GM19099 (cell line): ENCODE measurements around the gene NFIA.

Source experiments
- POLR2A ChIP-seq: IDR thresholded peaks from 3 replicates; pipeline ENCODE4 v1.6.1; 2011; ENCODE audit warnings: low read depth; ENCODE audit not compliant: insufficient read length; ENCODE audit errors: extremely low read depth

NFIA gene

DNA sequence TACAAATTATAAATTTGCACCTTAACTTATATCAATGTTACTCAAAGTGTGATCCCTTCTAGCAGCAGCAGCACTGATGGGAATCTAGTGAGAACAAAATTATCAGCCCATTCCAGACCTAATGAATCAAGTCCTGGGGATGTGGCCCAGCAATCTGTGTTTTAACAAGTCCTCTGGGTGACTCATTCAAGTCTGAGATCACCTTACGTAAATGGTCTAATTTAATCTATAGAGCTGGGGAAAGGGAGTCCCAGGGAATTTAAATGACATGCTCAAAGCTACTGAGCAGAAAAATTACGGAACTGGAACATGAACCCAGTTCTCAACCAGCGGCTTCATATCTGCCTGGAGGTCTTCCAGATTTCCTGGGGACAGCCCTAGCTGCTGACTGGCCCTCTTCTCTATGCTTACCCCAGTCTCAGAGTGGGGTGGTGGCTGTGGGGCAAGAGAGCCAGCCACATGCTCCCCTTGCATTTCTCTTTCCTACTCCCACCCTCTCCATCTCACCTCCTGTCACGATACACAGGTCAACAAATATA lies 422.6 kb downstream of the NFIA start:
- TF ChIP-seq POLR2A = no peak

DNA sequence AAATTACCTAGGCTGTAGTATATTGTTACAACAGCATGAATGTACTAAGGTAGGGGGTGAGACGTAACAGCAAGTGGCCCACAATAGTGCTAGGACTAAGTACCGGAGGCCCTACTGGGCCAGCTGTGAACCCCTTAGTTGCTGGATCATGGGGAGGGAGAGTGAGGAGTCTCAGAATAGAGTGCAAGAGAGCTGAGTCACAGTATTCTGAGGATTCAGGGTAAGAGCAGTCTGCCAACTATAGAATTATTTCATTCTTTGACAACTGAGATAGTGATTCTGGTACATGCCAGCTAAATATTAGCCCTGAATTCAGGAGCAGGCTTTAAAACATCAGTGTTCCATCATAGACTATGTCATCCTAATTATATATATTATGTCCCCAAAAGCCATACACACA lies 423.9 kb downstream of the NFIA start:
- no peak for TF ChIP-seq POLR2A

DNA sequence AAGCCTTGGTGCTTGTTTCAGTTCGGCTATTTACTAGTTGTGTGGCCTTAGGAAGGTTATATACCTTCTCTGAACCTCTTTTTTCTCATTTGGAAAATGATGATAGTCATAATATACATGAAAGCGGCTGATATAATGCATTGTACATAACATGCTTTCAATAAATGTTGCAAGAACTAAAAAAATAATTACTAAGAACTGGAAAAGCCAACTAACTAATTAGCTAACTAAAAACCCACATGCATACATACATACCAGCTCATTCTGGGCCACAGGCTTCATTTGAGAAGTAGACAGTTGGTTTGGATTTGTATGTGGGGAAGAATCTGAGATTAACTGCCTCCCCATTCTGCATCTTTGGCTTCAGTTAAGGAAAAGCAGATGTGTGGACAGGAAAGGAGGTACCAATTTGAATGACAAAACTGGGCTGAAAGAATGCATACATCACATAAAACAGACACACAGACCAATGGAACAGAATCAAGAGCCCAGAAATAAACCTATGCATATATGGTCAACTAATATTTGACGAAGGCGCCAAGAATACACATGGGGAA lies 424.7 kb downstream of the NFIA start:
- TF ChIP-seq POLR2A = no peak
